ENCODE results near the gene ZBTB17. TPM values are rescaled to one million over a fixed set of nuclear protein-coding genes. Genes with fewer than 3 reads are reported as not detected.

ZBTB17 gene
- total and polyA plus RNA-seq, 4 donors, result 28.0 to 47.1 (median 44.2) TPM

GRCh38 chr1:15935056-15935950 is 40.6 kb downstream of the ZBTB17 start:
- no peak for DNase-seq

GRCh38 chr1:15934211-15935055 is 41.5 kb downstream of the ZBTB17 start:
- no peak overlapping the region for H3K9ac ChIP-seq (ENCODE audit: insufficient read depth in 1 of 2, low read length in 2 of 2)
- 93 to 94% methylated on average over 42 of the region's 42 CpGs for WGBS, 2 donors
- DNase-seq (no peak), ATAC-seq (ENCODE audit: insufficient read depth, low FRiP score) (no peak)
- peaks cover 41 to 82% (median 51%) of the 10 kb centered on the region in 4 donors for H3K36me3 ChIP-seq (ENCODE audit: control insufficient read depth in 4 of 4, insufficient read depth in 4 of 4, low read length in 4 of 4)
- no peaks in the 10 kb centered on the region for H3K27me3 ChIP-seq (ENCODE audit: control insufficient read depth in 3 of 3, insufficient read depth in 3 of 3, low read length in 2 of 3)
- H3K4me3 ChIP-seq, result no peak overlapping the region
- no peak for TF ChIP-seq CTCF (IDR thresholded peaks at IDR 0.05; ENCODE audit: control extremely low read depth, extremely low read depth)
- H3K27ac ChIP-seq (ENCODE audit: low read depth in 1 of 2, low read length in 1 of 2), result no peak overlapping the region
- no peaks in the 10 kb centered on the region for H3K9me3 ChIP-seq (ENCODE audit: control insufficient read depth in 4 of 4, insufficient read depth in 3 of 4, low read length in 3 of 4)
- peaks cover 0 to 9% (median 4%) of the 10 kb centered on the region in 5 donors for H3K4me1 ChIP-seq (ENCODE audit: control insufficient read depth in 5 of 5, insufficient read depth in 5 of 5, low read length in 5 of 5)

More at GRCh38 chr1:15935056-15935950, 40.6 kb downstream of the ZBTB17 start:
- H3K4me1 ChIP-seq (ENCODE audit: control insufficient read depth in 5 of 5, insufficient read depth in 5 of 5, low read length in 5 of 5), result peaks cover 0 to 12% (median 4%) of the 10 kb centered on the region in 5 donors
- H3K27ac ChIP-seq (ENCODE audit: low read depth in 1 of 2, low read length in 1 of 2), result no peak overlapping the region
- no peaks in the 10 kb centered on the region for H3K9me3 ChIP-seq (ENCODE audit: control insufficient read depth in 4 of 4, insufficient read depth in 3 of 4, low read length in 3 of 4)
- H3K27me3 ChIP-seq (ENCODE audit: control insufficient read depth in 3 of 3, insufficient read depth in 3 of 3, low read length in 2 of 3), result no peaks in the 10 kb centered on the region
- TF ChIP-seq CTCF (IDR thresholded peaks at IDR 0.05; ENCODE audit: control extremely low read depth, extremely low read depth), result no peak
- H3K4me3 ChIP-seq, result no peak overlapping the region
- H3K9ac ChIP-seq (ENCODE audit: insufficient read depth in 1 of 2, low read length in 2 of 2), result no peak overlapping the region
- peaks cover 33 to 79% (median 49%) of the 10 kb centered on the region in 4 donors for H3K36me3 ChIP-seq (ENCODE audit: control insufficient read depth in 4 of 4, insufficient read depth in 4 of 4, low read length in 4 of 4)
- no peak for ATAC-seq (ENCODE audit: insufficient read depth, low FRiP score)
- WGBS, 2 donors, result 91 to 95% methylated on average over 29 of the region's 29 CpGs

- no peak overlapping the region for H3K27ac ChIP-seq (ENCODE audit: low read depth in 1 of 2, low read length in 1 of 2)
- DNase-seq, result no peak
- H3K9ac ChIP-seq (ENCODE audit: insufficient read depth in 1 of 2, low read length in 2 of 2), result no peak overlapping the region
- no peaks in the 10 kb centered on the region for H3K27me3 ChIP-seq (ENCODE audit: control insufficient read depth in 3 of 3, insufficient read depth in 3 of 3, low read length in 2 of 3)
- H3K36me3 ChIP-seq (ENCODE audit: control insufficient read depth in 4 of 4, insufficient read depth in 4 of 4, low read length in 4 of 4), result peaks cover 48 to 82% (median 53%) of the 10 kb centered on the region in 4 donors
- ATAC-seq (ENCODE audit: insufficient read depth, low FRiP score), result no peak
- H3K4me1 ChIP-seq (ENCODE audit: control insufficient read depth in 5 of 5, insufficient read depth in 5 of 5, low read length in 5 of 5), result peaks cover 0 to 6% (median 1%) of the 10 kb centered on the region in 5 donors
- no peaks in the 10 kb centered on the region for H3K9me3 ChIP-seq (ENCODE audit: control insufficient read depth in 4 of 4, insufficient read depth in 3 of 4, low read length in 3 of 4)
- H3K4me3 ChIP-seq, result no peak overlapping the region
- no peak for TF ChIP-seq CTCF (IDR thresholded peaks at IDR 0.05; ENCODE audit: control extremely low read depth, extremely low read depth)
- WGBS, 2 donors, result 93 to 97% methylated on average over 5 of the region's 5 CpGs
Measured at GRCh38 chr1:15933684-15934083, 42.2 kb downstream of the ZBTB17 start.

Data from lung (tissue), 12 donors.